ENCODE measurements around the gene NABP1.

GRCh38 chr2:191634791-191635190, 43.1 kb upstream of the NABP1 start:
- TF ChIP-seq ZFP3 (CRISPR knock-in tag; IDR thresholded peaks at IDR 0.05) (no peak), GLIS3 (CRISPR knock-in tag; IDR thresholded peaks at IDR 0.05) (no peak), TOX (CRISPR knock-in tag; IDR thresholded peaks at IDR 0.05; ENCODE audit: borderline replicate concordance) (no peak), CSDC2 (CRISPR knock-in tag; IDR thresholded peaks at IDR 0.05) (no peak), ZNF8 (CRISPR knock-in tag; IDR thresholded peaks at IDR 0.05) (no peak), OSR1 (CRISPR knock-in tag; IDR thresholded peaks at IDR 0.05) (no peak), RARB (CRISPR knock-in tag; IDR thresholded peaks at IDR 0.05) (no peak)
- TF ChIP-seq, protein P1, sequence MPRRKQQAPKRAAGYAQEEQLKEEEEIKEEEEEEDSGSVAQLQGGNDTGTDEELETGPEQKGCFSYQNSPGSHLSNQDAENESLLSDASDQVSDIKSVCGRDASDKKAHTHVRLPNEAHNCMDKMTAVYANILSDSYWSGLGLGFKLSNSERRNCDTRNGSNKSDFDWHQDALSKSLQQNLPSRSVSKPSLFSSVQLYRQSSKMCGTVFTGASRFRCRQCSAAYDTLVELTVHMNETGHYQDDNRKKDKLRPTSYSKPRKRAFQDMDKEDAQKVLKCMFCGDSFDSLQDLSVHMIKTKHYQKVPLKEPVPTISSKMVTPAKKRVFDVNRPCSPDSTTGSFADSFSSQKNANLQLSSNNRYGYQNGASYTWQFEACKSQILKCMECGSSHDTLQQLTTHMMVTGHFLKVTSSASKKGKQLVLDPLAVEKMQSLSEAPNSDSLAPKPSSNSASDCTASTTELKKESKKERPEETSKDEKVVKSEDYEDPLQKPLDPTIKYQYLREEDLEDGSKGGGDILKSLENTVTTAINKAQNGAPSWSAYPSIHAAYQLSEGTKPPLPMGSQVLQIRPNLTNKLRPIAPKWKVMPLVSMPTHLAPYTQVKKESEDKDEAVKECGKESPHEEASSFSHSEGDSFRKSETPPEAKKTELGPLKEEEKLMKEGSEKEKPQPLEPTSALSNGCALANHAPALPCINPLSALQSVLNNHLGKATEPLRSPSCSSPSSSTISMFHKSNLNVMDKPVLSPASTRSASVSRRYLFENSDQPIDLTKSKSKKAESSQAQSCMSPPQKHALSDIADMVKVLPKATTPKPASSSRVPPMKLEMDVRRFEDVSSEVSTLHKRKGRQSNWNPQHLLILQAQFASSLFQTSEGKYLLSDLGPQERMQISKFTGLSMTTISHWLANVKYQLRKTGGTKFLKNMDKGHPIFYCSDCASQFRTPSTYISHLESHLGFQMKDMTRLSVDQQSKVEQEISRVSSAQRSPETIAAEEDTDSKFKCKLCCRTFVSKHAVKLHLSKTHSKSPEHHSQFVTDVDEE (CRISPR knock-in tag; IDR thresholded peaks at IDR 0.05), result no peak
- TF ChIP-seq, protein P2, sequence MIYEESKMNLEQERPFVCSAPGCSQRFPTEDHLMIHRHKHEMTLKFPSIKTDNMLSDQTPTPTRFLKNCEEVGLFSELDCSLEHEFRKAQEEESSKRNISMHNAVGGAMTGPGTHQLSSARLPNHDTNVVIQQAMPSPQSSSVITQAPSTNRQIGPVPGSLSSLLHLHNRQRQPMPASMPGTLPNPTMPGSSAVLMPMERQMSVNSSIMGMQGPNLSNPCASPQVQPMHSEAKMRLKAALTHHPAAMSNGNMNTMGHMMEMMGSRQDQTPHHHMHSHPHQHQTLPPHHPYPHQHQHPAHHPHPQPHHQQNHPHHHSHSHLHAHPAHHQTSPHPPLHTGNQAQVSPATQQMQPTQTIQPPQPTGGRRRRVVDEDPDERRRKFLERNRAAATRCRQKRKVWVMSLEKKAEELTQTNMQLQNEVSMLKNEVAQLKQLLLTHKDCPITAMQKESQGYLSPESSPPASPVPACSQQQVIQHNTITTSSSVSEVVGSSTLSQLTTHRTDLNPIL (CRISPR knock-in tag; IDR thresholded peaks at IDR 0.05; ENCODE audit: low read depth), result no peak
- TF ChIP-seq, protein P3, sequence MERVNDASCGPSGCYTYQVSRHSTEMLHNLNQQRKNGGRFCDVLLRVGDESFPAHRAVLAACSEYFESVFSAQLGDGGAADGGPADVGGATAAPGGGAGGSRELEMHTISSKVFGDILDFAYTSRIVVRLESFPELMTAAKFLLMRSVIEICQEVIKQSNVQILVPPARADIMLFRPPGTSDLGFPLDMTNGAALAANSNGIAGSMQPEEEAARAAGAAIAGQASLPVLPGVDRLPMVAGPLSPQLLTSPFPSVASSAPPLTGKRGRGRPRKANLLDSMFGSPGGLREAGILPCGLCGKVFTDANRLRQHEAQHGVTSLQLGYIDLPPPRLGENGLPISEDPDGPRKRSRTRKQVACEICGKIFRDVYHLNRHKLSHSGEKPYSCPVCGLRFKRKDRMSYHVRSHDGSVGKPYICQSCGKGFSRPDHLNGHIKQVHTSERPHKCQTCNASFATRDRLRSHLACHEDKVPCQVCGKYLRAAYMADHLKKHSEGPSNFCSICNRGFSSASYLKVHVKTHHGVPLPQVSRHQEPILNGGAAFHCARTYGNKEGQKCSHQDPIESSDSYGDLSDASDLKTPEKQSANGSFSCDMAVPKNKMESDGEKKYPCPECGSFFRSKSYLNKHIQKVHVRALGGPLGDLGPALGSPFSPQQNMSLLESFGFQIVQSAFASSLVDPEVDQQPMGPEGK (CRISPR knock-in tag; IDR thresholded peaks at IDR 0.05; ENCODE audit: borderline replicate concordance), result no peak

Data from SK-N-SH treated with all-trans-retinoic acid at 6 μM for 48 hours (cell line).